ENCODE measurements around the gene ADAM23.

Gene ADAM23

GRCh38 chr2:206569470-206569869, 126.1 kb downstream of the ADAM23 start:
- no peak for DNase-seq (ENCODE audit: low spot score)

DNA sequence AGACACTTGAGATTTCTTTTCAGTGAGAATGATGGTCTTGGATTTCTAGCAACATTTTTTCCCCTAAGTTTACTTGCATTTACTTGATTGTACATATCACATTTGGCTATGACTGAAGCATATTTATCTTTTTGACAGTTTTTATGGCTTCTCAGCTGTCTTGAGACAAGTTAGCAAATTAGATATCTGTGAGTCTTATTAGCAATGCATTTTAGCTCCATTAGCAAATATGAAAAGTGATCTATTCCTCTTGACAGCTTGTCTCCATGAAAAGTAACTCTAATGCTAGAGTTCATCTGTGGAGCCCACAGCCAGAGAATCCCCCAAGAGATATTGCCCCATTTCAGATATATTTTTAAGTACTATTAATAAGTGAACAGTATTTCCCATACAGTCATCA, 126.9 kb downstream of the ADAM23 start:
- no peak for DNase-seq (ENCODE audit: low spot score)

DNA sequence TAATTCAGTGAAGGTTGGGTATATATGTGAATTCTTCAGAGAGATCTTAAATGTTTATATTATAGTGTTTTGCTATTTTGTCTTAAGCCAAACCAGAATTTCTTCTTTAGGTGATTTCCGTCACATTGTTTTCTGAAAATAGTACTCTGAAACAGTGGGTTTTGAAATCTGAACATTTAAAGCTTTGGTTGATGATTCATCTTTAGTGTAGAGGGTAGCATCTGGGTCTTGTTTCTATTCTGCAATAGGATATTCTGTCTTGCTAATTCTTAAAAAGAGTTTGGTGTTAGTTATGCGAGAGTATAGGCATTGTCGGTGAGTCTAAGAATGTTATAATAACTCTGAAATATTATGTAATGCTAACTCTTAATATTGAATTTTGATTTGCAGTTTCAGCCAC, 129.4 kb downstream of the ADAM23 start:
- no peak for DNase-seq (ENCODE audit: low spot score)

- DNase-seq (ENCODE audit: low spot score), result no peak
Measured at GRCh38 chr2:206573793-206574192, 130.5 kb downstream of the ADAM23 start.

GRCh38 chr2:206584323-206585116, 141.2 kb downstream of the ADAM23 start:
- no peak for DNase-seq (ENCODE audit: low spot score)

DNA sequence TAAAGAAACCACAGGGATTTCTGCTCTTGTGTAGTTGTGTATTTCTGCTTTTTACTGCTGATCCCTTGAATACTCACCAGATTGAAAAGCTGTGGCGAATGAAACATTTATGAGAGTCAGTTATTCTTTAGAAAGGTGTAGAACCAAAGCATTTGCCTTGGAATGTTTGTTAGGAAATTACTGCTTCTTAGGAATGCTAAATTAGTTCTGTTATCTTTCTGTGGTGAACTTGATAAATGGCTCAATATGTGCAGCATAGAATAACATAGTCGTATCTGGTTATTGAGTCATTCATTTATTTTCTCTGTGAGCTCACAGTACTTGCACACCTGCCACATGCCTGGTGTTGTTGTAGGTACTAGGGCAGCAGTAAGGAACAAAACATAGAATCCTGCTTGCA, 142.0 kb downstream of the ADAM23 start:
- no peak for DNase-seq (ENCODE audit: low spot score)

DNA sequence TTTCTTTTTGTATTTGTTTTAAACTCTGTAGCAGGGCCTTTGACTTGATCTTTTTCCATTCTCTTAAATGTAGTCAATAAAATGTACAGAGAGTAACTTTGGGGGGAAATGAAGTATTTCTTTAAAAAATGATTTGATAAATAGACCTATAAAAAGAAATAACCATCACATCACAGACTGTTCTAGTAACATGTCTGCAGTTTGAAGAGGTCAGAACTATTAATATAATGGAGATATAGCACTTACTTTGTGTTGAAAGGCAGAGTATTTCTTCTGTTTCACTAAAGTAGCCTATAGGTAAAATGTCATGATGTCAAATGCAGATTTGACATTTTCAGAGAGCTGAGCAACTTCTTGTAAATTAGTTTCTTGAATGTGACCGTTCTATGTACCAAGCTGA, 143.3 kb downstream of the ADAM23 start:
- no peak for DNase-seq (ENCODE audit: low spot score)

DNA sequence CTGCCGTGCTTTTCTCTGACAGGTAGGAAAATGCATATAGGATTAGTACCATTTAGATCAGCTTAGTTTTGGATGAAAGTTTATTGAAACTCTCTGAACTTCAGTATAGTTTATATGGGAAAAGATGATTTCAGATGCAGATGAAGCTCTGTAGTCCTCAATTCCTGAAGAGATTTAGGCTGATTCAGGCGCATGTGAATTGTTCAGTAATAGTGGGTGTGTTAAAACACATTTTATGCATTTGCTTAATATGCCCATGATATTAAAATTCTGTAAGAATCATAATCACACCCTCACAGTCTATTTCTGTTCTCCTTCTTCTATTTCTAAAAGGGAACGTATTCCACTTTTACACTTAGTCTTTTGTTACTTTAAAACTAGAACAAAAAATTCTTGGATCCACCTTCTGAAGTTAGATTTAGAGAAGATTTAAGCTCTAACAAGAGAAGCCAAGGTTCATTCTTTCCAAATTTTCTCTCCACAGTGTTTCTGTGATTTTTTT, 154.4 kb downstream of the ADAM23 start:
- no peak for DNase-seq (ENCODE audit: low spot score)

- DNase-seq (ENCODE audit: low spot score), result no peak
Measured at GRCh38 chr2:206603243-206603642, 159.9 kb downstream of the ADAM23 start.

GRCh38 chr2:206610451-206610850, 167.1 kb downstream of the ADAM23 start:
- no peak for DNase-seq (ENCODE audit: low spot score)

DNA sequence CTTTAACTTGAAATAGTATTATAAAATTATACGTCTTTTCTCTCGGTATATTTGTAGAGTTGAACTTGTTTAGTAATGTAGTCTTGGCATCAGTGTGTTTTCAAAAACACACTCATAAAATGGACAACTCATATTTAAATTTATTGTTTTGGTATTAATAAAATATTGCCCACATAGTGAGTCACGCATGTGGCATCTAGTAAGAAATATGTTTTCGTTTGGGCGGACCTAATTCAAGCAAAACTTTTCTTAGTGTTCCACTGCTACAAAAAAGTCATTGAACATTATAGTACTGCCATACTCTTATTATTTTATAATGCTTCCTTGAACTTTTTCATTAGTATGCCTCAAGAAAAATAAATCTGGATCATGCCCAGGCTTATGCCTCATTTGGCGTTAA, 167.9 kb downstream of the ADAM23 start:
- no peak for DNase-seq (ENCODE audit: low spot score)

- DNase-seq (ENCODE audit: low spot score), result no peak
Measured at GRCh38 chr2:206611736-206612135, 168.4 kb downstream of the ADAM23 start.

DNA sequence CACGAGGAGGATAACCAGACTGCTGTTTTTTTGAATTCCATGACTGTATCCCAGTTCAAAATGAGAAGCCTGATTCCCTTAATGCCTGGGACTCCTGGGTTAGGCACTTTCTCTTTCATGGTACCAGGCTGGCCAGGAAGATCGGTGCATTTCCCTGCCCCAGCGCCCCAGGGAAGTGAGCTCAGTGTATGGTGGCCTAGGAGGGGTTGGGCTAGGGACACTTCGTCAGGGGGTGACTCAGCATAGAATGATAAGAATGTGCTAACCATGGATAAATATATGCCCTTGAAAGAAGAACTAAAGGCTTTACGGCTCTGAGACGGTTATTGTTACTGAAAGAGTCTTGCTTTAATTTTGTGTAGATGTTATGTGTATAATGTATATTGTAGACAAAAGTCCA, 171.5 kb downstream of the ADAM23 start:
- no peak for DNase-seq (ENCODE audit: low spot score)

- no peak for DNase-seq (ENCODE audit: low spot score)
Measured at GRCh38 chr2:206615417-206616089, 172.2 kb downstream of the ADAM23 start.

DNA sequence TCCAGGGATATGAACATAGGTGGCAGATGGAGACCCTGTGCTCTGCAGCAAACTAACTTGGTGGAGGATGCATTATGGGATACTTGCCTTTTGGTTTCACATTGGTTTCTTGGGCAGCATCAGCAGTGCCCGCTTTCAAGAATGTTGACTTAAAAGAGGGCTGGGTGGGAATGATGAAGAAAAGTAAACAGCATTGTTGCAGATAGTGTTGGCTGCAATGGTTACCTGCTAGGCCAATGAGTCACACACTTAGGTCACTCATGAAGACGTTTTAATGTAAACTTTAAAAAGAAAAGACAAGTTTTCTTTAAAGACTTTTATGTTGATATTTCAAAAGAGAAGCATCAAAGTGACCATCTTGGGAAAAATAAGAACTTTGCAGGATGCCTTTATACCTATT, 172.8 kb downstream of the ADAM23 start:
- DNase-seq (ENCODE audit: low spot score), result no peak

- no peak for DNase-seq (ENCODE audit: low spot score)
Measured at GRCh38 chr2:206619011-206619410, 175.7 kb downstream of the ADAM23 start.

DNA sequence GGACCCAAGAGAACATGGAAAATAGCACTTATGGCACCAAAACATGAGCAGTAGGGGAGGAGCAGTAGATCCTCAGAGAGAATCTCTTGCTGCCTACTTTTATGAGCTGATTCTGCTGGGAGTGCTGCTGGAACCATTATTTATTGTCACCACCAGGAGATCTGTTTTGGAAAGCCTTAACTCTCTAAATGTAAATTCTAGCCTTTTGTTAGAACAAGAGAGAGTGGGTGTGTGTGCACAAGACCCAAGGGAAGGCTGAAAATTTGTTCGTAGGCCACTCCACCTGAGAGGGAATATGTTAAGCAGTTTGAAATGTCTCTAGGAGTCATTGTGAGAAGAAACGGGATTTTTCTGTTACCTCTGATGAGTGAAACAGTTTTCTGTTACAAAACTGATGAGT, 182.8 kb downstream of the ADAM23 start:
- no peak for DNase-seq (ENCODE audit: low spot score)

DNA sequence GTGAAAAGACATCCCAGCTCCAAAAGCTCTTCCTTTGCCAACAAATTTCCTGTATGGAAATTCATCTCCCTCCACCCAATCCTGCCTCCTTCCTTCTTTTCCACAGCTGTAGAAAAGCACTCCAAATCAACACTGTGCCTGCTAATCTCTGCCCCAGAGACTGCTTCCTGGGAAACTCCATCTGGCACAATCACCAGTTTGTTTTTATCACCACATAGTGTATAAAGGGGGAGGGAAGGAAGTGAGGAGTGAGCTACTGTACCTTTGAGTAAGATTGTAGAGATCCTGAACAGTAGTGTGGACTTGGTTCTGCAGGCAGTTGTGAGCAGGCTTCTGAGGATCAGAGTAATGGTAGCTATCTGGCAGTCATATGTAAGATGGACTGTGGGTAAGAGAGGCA, 184.3 kb downstream of the ADAM23 start:
- DNase-seq (ENCODE audit: low spot score), result no peak

DNA sequence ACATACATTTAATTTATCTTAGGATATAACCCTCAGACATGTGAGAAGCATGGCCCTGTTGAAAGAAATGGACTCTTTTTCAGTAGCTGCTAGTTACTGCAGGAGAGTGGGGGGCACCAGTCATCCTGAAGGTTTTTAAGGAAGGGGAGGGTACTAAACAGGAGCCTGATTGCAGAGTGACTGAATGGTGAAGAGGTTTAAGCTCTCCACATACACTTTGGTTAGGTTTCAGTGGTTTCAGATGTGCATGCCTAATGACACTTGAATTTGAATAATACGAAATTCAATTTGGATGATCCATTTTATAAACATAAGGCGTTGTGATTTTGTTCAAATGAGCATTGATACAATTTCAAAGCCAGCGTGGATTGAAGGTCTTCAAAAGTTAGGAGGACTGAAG, 188.0 kb downstream of the ADAM23 start:
- no peak for DNase-seq (ENCODE audit: low spot score)

DNA sequence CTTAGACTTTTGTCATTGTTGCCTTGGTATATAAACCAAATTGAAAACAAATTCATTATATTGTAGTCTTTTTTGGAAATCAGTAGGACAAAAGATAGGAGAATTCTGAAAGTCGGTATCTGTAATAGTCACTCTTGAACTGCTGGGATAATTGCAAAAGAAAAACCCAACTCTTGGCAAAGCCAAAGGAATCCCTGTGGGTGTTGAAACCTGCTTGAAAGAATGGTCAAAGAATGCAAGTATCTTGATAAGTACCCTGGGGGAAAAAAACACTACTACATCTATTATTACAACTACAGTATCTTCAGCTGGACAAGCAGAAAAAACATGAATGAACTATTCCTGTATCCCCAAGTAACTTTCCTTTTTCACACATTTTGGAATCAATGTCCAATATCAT, 191.7 kb downstream of the ADAM23 start:
- DNase-seq (ENCODE audit: low spot score), result no peak

GRCh38 chr2:206639636-206640035, 196.3 kb downstream of the ADAM23 start:
- DNase-seq (ENCODE audit: low spot score), result no peak

DNA sequence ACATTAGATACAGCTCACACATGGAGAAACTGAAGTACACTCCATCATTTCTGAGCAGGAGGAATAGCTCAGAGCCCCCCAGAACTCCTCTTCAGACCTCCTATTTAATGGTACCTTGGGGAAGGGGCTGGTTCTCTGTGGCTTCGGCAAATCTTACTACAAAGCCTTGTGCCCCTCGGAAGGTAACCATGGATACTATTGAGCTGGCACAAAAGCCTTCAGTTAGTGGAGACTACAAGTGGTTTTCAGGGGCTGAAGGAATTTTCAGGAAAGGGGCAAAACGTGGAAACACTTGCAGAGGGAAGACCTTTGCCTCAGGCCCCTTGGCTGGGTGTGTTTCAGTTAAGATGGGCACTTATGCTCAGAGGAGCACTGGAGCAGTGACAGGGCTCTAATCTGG, 197.9 kb downstream of the ADAM23 start:
- DNase-seq (ENCODE audit: low spot score), result no peak

Data from NAMALWA (cell line).